GM12872 (cell line): ENCODE measurements around the gene NT5M.

Experiments used
- CTCF ChIP-seq: IDR thresholded peaks from 3 replicates; pipeline ENCODE4 v1.5.1; 2011; ENCODE audit warnings: low read depth, mild to moderate bottlenecking, low read length, moderate library complexity; ENCODE audit not compliant: insufficient read depth

NT5M gene

GRCh38 chr17:17309356-17309755 lies 6.2 kb downstream of the NT5M start:
- no peak for TF ChIP-seq CTCF

- TF ChIP-seq CTCF, result peak; percentile 81
Measured at GRCh38 chr17:17313350-17313991, 10.3 kb downstream of the NT5M start.

GRCh38 chr17:17314501-17315071 lies 11.4 kb downstream of the NT5M start:
- TF ChIP-seq CTCF, result no peak

GRCh38 chr17:17315142-17315821 lies 12.1 kb downstream of the NT5M start:
- no peak for TF ChIP-seq CTCF

- TF ChIP-seq CTCF, result no peak
Measured at GRCh38 chr17:17320188-17320910, 17.2 kb downstream of the NT5M start.

- no peak for TF ChIP-seq CTCF
Measured at GRCh38 chr17:17320911-17321220, 17.7 kb downstream of the NT5M start.

- no peak for TF ChIP-seq CTCF
Measured at GRCh38 chr17:17321356-17322025, 18.3 kb downstream of the NT5M start.
